HG02623 (cell line): ENCODE data around the gene ABCA7.
A peak's percentile ranks its signal among the peaks of the same experiment; 100 is the strongest.

Experiments
- ATAC-seq: cut with Tn5 transposase; IDR thresholded peaks from one replicate; pipeline ENCODE4 v1.9.1; 2021; ENCODE audit warnings: moderate library complexity; ENCODE audit not compliant: unreplicated experiment

ABCA7 gene

GRCh38 chr19:1086613-1087012 is 46.7 kb downstream of the ABCA7 start:
- no peak for ATAC-seq

- no peak for ATAC-seq
Measured at GRCh38 chr19:1087813-1088415, 48.0 kb downstream of the ABCA7 start.

GRCh38 chr19:1088416-1089010 is 48.6 kb downstream of the ABCA7 start:
- no peak for ATAC-seq

- ATAC-seq: no peak
Measured at GRCh38 chr19:1089126-1089771, 49.3 kb downstream of the ABCA7 start.

- no peak for ATAC-seq
Measured at GRCh38 chr19:1089891-1090290, 50.0 kb downstream of the ABCA7 start.

GRCh38 chr19:1090731-1091543 is 51.0 kb downstream of the ABCA7 start:
- no peak for ATAC-seq

- ATAC-seq: no peak
Measured at GRCh38 chr19:1091544-1092175, 51.8 kb downstream of the ABCA7 start.

- ATAC-seq: no peak
Measured at GRCh38 chr19:1093330-1093729, 53.4 kb downstream of the ABCA7 start.

GRCh38 chr19:1093811-1094553 is 54.1 kb downstream of the ABCA7 start:
- no peak for ATAC-seq

GRCh38 chr19:1094655-1094977 is 54.7 kb downstream of the ABCA7 start:
- ATAC-seq: no peak

GRCh38 chr19:1094978-1095701 is 55.2 kb downstream of the ABCA7 start, which contains the start of gene POLR2E:
Gene POLR2E (minus strand): TSS chr19:1095375. CDS start chr19:1095315, 60 bp downstream.
- peak; percentile 83 for ATAC-seq

GRCh38 chr19:1097810-1098176 is 57.9 kb downstream of the ABCA7 start:
- ATAC-seq: no peak

GRCh38 chr19:1098177-1099051 is 58.5 kb downstream of the ABCA7 start:
- ATAC-seq: no peak

- ATAC-seq: no peak
Measured at GRCh38 chr19:1101337-1101698, 61.4 kb downstream of the ABCA7 start.

- ATAC-seq: no peak
Measured at GRCh38 chr19:1102407-1103131, 62.7 kb downstream of the ABCA7 start.

- ATAC-seq: no peak
Measured at GRCh38 chr19:1103132-1103707, 63.3 kb downstream of the ABCA7 start.

GRCh38 chr19:1103708-1104310 is 63.9 kb downstream of the ABCA7 start, which contains the start of gene GPX4:
Gene GPX4 (plus strand): TSS chr19:1103994. CDS start chr19:1104044, 50 bp downstream.
- ATAC-seq: peak; percentile 73
